Upper lobe of right lung (tissue), 1 donor: ENCODE results near the gene OSBP2. TPM values are rescaled to one million over a fixed set of nuclear protein-coding genes. Genes with fewer than 3 reads are reported as not detected.
A peak's percentile ranks its signal among the peaks of the same experiment; 100 is the strongest.

ENCODE experiments used
- ATAC-seq: fragments of 200-7000 bp; cut with Tn5 transposase; one replicate; pipeline ENCODE4 v1.9.1; 2020; ENCODE audit warnings: mild to moderate bottlenecking, moderate library complexity
- DNase-seq: peaks from one replicate; pipeline ENCODE4 v3.0.0-alpha.2; 2020
- H3K27ac ChIP-seq: fragments of 200-600 bp; one replicate; pipeline ENCODE4 v1.8.0; 2022
- H3K27me3 ChIP-seq: fragments of 200-600 bp; one replicate; pipeline ENCODE4 v1.8.0; 2022; ENCODE audit warnings: mild to moderate bottlenecking
- H3K36me3 ChIP-seq: fragments of 200-600 bp; one replicate; pipeline ENCODE4 v1.8.0; 2022
- H3K4me1 ChIP-seq: fragments of 200-600 bp; one replicate; pipeline ENCODE4 v1.8.0; 2022
- H3K4me3 ChIP-seq: fragments of 200-600 bp; one replicate; pipeline ENCODE4 v1.8.0; 2022; ENCODE audit warnings: mild to moderate bottlenecking
- H3K9me3 ChIP-seq: fragments of 200-600 bp; one replicate; pipeline ENCODE4 v1.8.0; 2022
- intact Hi-C: fragments of 100-400 bp; cut with DNase I; formaldehyde crosslinking; loops from one replicate; pipeline ENCODE4 v1.11.0; 2022
- microRNA-seq: library from miRNA; unstranded; fragments of <30 nt; microRNA quantifications from one replicate; pipeline ENCODE4 v1.2.0, GENCODE V29; 2020; ENCODE audit warnings: borderline microRNAs expressed
- total RNA-seq: library from RNA; stranded (reverse); fragmentation: NEBNext Ultra II Directional; extraction: Animal tissue kit (Norgen Biotek cat#: 25700); gene quantifications from one replicate; pipeline ENCODE4 v1.2.1, GENCODE V29; 2021
- TF ChIP-seq, protein P1 (sequence below): fragments of 200-600 bp; IDR thresholded peaks from one replicate; pipeline ENCODE4 v1.8.0; 2022; ENCODE audit warnings: antibody characterized with exemption
- donor health status: DM: no; HTN: yes; CAD: no; lungs with severe emphysema.

Gene OSBP2
- total RNA-seq, 1 donor from 2014 or later = 6.0 TPM

GRCh38 chr22:30948930-30949342, 254.3 kb downstream of the OSBP2 start:
- Histone ChIP-seq H3K27ac (no peak overlapping the region), H3K36me3 (peaks cover 73% of the 10 kb centered on the region), H3K27me3 (no peaks in the 10 kb centered on the region), H3K9me3 (no peaks in the 10 kb centered on the region), H3K4me1 (peaks cover 10% of the 10 kb centered on the region), H3K4me3 (no peak overlapping the region)
- intact Hi-C loops = loop anchor here (5.0 kb wide), 1 partner anchor 133 kb away; the partner anchor contains the start of gene SMTN
- DNase-seq = no peak
- TF ChIP-seq, protein P1, sequence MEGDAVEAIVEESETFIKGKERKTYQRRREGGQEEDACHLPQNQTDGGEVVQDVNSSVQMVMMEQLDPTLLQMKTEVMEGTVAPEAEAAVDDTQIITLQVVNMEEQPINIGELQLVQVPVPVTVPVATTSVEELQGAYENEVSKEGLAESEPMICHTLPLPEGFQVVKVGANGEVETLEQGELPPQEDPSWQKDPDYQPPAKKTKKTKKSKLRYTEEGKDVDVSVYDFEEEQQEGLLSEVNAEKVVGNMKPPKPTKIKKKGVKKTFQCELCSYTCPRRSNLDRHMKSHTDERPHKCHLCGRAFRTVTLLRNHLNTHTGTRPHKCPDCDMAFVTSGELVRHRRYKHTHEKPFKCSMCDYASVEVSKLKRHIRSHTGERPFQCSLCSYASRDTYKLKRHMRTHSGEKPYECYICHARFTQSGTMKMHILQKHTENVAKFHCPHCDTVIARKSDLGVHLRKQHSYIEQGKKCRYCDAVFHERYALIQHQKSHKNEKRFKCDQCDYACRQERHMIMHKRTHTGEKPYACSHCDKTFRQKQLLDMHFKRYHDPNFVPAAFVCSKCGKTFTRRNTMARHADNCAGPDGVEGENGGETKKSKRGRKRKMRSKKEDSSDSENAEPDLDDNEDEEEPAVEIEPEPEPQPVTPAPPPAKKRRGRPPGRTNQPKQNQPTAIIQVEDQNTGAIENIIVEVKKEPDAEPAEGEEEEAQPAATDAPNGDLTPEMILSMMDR = no peak
- no peak for ATAC-seq

DNA sequence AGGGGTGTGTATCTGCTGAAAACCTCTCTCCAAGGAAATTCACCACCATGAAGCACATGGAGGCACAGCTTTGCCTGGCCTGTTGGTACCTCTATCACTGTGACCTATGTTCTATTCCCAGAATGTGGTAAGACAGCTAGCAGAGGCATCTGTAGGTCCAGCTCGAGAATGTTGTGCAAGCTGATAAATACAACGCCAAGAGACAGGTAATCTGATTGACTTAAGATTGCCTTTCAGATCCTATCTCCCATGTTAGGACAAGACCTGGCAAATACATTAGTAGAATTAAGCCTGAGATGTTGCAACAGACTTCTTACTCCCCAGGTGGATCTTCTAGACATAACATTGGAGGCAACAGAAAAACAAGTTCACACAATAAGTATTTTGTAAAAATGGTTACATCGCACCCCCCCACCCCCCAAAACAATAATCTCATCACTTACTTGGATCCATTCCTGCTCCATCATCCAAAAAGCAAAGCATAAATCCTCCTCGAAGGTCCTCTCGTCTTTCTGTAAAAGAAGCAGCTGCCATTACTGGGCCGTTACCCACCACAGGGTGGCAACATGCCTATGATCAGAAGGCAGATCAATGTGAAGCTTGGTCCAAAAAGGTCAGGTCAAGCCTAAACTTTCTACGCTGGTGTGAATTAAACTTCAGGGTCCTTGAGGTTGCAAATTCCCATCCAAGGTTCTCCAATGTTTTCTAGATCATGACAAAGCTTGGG, 255.4 kb downstream of the OSBP2 start:
- H3K27me3 ChIP-seq = no peaks in the 10 kb centered on the region
- TF ChIP-seq, protein P1 = no peak
- H3K36me3 ChIP-seq = peaks cover 71% of the 10 kb centered on the region
- intact Hi-C loops = loop anchor here (5.0 kb wide), 1 partner anchor 132 kb away; the partner anchor contains the start of gene SMTN
- H3K27ac ChIP-seq = no peak overlapping the region
- H3K4me1 ChIP-seq = peaks cover 10% of the 10 kb centered on the region
- H3K9me3 ChIP-seq = no peaks in the 10 kb centered on the region
- H3K4me3 ChIP-seq = no peak overlapping the region
- ATAC-seq = no peak
- no peak for DNase-seq

GRCh38 chr22:30953206-30953605, 258.5 kb downstream of the OSBP2 start:
- Histone ChIP-seq H3K36me3 (peaks cover 53% of the 10 kb centered on the region), H3K27ac (no peak overlapping the region), H3K4me3 (no peak overlapping the region), H3K4me1 (peaks cover 3% of the 10 kb centered on the region), H3K9me3 (no peaks in the 10 kb centered on the region), H3K27me3 (no peaks in the 10 kb centered on the region)
- ATAC-seq (no peak), DNase-seq (no peak)
- intact Hi-C loops = no loop called here
- TF ChIP-seq, protein P1 = no peak

- TF ChIP-seq, protein P1 = no peak
- Histone ChIP-seq H3K27ac (no peak overlapping the region), H3K9me3 (no peaks in the 10 kb centered on the region), H3K27me3 (no peaks in the 10 kb centered on the region), H3K36me3 (peaks cover 35% of the 10 kb centered on the region), H3K4me3 (no peak overlapping the region), H3K4me1 (no peaks in the 10 kb centered on the region)
- no peak for ATAC-seq
- DNase-seq = no peak
- intact Hi-C loops = no loop called here
Measured at GRCh38 chr22:30955153-30955552, 260.5 kb downstream of the OSBP2 start.

Small RNA genes within 50 kb of the gene (microRNA-seq; reads per million reads assigned to microRNA genes)
- 4.6 reads per million, percentile 27 among the genes with 10 or more reads in this experiment for gene MIR3200

Other genes starting within 250 kb of the OSBP2 start
- gene SEC14L3, start 222.9 kb upstream of the OSBP2 start, total RNA-seq = not detected
- gene SEC14L4, start 189.2 kb upstream of the OSBP2 start, total RNA-seq = 16.8 TPM
- 17.2 TPM for gene SEC14L6, start 148.1 kb upstream of the OSBP2 start, total RNA-seq
- 2.5 TPM for gene GAL3ST1, start 120.2 kb upstream of the OSBP2 start, total RNA-seq
- gene PES1, start 103.0 kb upstream of the OSBP2 start, total RNA-seq = 46.5 TPM
- 43.4 TPM for gene TCN2, start 87.7 kb upstream of the OSBP2 start, total RNA-seq
- 2.9 TPM for gene SLC35E4, start 59.1 kb upstream of the OSBP2 start, total RNA-seq
- 19.3 TPM for gene DUSP18, start 27.0 kb upstream of the OSBP2 start, total RNA-seq